Activated CD8-positive, alpha-beta memory T cell treated with anti-CD3 and anti-CD28 coated beads for 24 hours (primary cell): ENCODE data around the gene OTOGL.
"Not testable (repeated sequence)": the region's sequence is repeated elsewhere in the genome, so short reads cannot be mapped to it uniquely, and the experiment has no call there.

Source experiments
- DNase-seq: peaks from one replicate; pipeline ENCODE4 v3.0.0-alpha.2; 2020

The OTOGL gene

DNA sequence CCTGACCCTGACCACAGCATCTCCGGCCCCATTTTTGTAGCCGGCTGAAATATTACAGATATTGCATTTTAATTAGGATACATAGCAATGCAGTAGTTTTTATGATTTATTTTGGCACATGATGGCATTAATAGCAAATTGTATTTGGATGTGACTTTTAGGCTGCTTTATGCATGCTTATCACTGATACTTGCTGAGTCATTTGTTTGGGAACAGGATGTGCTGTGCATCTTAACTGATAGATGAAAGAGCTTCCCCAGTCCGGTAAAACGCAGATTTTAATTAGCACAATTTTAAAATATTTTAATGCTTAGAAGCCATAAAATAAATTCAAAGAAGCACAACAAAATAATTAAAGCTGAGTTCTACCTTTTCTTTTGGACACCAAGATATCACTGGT is 90.7 kb downstream of the OTOGL start:
- no peak for DNase-seq

DNA sequence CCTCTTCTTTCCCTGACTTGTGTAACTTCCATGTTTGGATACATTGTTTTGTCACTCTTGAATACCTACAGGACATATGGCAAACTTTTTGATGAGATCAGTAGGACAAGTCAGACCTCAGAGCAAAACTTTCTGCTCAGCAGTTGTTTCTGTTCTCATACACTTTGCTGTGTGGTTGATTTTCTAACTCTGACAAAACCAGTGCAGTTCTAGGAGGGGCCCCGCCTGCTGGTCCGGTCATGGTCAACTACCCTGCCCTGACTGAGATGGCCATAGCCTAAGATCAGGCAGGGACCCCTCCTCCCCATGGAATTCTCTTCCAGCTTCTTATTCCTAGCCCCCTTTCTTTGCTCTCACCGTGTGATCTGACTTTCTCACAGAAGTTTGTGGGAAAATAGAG is 92.8 kb downstream of the OTOGL start:
- no peak for DNase-seq

DNA sequence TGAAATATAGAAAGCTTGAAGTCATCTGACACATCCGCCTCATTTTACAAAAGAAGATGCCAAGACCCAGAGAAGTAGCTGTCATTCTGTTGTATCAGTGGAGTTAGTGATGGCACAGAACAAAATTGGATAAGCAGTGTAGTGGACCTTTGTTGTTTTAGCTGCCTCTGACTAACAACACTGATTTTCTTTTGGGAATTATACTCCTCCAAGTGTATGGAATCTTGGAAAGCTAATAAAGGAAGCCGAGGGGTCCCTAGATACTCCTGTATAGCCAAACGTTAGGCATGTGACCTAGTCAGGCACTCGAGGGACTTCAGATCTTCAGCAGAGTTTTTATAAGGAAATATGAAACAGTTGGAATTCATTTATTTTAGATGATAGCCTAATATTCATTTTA is 94.5 kb downstream of the OTOGL start:
- no peak for DNase-seq

DNA sequence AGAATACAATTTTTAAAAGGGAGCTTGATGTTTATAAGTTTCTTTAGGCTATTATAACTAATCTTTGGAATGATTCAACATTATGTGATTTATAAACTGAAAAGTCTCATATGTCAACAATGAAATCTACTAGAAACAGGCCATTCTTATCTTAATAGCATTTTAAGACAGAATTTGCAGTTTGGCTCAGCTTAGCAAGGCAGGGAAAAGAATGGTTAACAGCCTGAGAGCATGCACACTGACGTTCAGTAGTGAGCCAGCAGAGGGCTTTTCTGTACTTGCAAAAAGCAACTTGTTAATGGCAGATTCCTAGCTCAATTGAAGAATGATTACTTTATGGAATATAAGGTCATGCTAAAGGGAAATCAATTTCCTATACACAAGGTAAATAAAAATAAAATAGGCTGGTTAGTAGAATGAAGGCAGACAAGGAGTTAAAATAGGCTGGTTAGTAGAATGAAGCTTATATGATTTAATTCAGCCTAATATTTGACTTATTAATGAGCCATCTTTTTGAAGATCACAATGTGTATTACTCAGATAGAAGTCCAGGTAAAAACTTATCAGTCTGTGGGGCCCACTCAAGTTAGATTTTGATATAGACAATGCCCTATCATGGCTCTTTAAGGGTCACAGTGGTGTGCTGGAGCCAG is 95.9 kb downstream of the OTOGL start:
- no peak for DNase-seq

DNA sequence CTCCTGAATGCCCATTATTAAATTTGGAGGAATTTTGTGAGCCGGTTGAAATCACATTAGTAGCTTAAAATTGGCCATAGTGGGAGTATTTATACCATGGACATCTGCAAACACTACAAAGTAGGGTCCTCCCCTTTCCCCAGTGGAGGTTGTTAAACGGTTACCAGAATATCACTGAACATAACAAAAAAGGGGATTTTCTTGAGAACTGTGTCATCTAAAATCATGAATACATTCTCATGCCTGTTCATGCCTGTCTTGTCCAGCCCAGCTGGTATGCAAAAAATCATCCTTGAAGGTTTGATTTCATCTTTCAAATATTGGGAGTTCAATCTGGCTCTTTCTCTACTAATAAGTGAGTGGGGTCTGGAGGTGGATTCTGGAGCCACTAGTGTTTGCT is 96.4 kb downstream of the OTOGL start:
- no peak for DNase-seq

DNA sequence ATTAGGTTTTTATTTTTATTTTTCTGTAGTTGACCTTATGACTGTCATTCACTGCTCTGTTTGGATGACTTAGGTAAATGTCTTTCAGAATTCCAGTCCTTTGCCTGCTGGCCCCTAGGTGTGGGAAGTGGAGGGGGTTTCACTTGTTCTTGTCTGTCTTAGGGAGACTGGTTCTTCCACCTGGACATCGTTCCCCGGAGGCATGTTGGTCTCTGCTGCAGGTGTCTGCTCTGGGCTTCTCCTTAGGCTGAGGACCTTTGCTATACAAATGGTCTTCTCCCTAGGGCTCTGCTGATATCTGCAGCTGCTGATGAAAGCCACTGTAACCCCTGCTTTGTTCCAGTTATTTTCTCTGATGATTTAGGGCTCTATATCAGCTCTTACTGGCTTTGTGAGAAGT is 97.1 kb downstream of the OTOGL start:
- no peak for DNase-seq

DNA sequence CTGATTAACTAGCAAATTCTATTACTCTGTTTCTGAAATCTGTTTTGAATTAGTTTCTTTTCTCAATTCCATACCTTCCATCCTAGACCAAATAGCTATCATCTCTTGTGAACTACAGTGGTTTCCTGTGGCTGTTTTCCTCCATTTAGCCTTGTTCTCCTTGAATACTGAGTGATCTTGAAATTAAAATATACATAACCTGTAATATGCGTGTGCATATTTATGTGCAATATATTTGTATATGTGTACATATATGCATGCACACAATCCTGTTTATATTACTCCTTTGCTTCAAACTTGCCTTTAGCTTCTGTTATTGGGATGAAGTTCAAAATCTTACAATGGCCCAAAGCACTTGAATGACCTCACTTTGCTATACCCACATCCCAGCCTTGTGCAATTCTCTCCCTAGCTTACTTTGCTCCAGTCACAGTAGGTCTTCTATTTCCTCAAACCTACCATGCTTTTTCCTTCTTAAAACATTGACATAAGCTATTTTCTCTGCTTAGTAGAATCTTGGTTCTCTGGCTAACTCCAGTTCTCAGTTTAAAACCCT is 99.5 kb downstream of the OTOGL start:
- DNase-seq = no peak

DNA sequence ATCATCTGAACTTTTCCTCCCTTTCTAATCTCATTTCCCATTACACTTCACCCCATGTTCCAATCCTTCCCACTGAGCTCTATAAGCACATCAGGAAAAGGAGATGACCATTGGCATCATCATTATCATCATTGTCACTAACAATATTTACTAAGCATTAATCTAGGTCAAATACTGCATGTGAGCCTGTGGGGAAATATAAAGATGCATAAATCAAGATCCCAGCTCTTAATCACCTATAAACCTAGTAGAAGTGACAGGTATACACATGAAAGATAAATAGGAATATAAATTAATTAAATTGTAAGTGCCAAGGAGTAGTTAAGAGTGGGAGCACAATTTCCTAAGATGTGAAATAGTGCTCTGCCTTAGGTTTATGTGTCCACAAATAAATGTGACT is 100.6 kb downstream of the OTOGL start:
- no peak for DNase-seq

DNA sequence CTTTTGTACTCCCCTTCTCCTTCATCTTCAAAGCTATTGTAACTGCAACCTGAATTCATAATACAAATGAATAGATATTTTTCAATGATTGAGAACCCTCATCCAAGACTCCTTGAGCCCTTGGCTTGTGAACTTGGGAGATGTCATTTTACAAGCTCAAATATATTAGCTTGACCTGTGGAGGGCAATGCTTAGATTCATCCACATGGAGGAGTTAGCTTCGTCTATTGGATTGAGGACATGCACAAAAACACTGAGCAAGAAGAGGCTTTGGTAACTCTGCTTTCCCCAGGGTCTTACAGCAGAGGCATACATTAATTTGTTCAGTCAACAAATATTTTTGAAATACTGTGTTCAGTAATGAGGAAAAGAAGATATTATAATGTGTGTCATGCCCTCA is 101.1 kb downstream of the OTOGL start:
- DNase-seq = no peak

DNA sequence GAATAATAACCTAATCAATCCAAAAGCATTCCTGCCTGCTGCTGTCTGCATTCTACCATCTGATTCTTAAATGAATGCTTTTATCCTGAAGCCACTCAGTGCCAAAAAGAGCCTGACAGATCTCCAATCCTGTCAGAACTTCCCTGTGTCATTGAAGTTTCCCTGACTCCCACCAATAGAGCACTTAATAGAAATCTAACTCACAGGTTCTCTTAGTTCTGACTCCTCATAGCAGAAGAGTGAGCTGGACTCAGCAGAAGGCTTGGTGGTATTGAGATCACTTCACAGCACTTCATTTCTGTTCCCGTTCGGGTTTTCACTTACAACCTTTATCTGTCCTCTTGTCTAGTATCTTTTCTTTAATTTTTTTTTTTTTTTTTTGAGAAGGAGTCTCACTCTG is 102.6 kb downstream of the OTOGL start:
- DNase-seq = no peak

DNA sequence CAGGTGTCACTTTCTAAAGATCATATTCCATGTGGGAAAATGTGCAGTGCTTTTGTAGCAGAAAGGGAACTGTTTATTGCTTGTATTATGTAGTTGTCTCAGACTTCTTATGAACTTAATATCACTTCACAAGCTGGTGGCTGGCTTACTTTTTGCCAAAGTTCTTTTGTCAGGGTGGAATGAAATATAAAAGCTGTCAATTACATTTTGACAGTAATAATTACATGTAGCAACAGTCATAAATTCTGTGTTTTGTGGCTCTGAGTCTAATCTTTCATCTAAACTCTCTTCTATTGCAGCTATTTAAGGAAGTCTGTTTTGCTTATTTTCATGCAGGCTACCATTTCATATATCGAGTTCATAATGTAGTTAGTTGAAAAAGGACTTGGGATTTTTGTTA is 106.6 kb downstream of the OTOGL start:
- no peak for DNase-seq

DNA sequence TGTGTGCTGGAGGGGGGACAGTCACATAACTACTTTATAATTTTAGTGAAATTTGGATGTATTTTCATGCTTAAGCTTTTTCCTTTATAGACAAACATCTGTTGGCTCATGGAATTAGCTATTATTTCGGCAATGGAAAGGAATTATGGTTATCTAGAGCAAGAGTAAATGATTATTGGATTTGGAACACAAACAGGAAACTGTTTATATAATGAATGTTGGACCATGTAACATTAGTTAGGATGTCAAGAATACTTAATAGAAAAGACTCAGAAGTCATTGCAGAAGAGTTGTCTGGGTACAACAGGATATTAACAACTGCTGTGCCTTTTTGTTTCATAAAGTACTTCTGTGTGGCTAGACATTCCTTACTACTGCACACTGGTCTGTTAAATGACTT is 108.7 kb downstream of the OTOGL start:
- no peak for DNase-seq

DNA sequence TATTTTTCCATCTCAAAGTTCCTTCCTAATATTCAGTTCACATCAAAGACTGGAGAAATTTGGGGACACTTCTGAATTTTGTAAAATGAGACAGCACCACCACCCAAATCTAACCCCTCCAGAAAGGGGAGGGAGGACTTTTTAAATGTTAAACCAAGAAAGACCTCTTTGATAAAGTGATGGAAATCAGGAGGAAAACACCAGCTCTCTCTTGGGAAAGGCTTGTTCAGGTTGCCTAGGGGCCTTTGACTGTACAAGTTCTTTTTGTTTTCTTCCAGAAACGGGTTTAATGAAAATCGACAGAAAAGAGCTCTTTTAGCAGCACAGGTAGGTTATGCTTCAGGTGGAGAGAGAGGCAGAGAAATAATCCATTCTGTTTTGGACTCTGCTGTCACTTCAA is 112.3 kb downstream of the OTOGL start:
- no peak for DNase-seq

DNA sequence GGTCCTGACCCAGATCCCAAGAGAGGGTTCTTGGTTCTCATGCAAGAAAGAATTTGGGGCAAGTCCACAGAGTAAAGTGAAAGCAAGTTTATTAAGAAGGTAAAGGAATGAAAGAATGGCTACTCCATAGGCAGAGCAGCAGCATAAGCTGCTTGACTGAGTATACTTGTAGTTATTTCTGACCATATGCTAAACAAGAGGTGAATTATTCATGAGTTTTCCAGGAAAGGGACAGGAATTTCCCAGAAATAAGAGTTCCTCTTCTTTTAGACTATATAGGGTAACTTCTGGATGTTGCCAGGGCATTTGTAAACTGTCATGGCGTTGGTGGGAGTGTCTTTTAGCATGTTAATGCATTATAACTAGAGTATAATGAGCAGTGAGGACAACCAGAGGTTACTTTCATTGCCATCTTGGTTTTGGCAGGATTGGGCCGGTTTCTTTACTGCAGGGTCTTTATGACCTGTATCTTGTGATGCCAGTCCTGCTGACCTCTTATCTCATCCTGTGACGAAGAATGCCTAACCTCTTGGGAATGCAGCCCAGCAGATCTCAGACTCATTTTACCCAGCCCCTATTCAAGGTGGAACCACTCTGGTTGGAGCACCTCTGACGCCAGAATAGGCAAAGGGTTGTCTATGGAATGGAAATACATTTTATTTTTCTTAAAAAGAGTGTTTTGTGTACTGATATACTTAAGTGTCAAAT is 113.8 kb downstream of the OTOGL start:
- no peak for DNase-seq

DNA sequence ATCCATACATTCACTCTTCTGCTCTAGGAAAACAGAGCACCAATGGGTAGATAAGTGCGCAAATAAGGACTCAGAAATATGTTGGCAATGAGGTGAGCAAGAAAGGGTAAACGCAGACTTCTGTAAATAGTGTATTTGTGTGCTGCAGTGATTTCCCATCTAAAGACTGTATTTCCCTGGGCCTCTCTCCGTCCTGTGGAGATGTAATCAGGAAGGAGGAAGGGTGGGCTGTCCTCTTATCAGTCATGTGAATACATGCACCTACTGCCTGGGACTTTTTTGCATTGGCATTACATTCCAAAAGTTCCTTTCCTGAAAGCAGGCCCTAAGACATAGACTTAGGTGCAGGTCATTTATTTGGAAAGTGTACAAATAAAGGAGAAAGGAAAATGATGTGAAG is 114.5 kb downstream of the OTOGL start:
- no peak for DNase-seq

DNA sequence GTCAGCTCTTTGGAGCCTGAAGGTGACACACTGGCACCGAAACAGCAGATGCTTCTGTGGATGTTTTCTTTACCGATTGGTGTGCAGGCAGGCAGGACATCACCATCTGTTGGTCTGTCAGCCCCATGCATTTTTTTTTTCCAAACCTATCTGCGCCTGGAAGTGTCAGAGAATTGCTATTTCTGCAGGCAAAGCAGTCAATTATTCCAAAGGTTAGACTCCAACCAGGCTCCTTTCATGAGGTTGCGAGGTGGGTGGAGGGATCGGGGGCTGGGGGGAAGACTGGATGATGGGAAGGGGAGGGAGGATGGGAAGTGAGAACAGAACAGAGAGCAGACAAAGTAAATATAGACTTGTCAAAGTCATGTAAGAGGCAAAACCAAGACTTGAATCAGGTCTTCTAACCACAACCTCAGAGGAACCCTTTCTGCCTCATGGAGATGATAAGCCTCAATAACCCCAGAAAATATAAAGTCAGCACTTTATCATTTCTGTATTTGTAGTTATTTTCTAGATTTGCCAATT is 117.7 kb downstream of the OTOGL start:
- no peak for DNase-seq

DNA sequence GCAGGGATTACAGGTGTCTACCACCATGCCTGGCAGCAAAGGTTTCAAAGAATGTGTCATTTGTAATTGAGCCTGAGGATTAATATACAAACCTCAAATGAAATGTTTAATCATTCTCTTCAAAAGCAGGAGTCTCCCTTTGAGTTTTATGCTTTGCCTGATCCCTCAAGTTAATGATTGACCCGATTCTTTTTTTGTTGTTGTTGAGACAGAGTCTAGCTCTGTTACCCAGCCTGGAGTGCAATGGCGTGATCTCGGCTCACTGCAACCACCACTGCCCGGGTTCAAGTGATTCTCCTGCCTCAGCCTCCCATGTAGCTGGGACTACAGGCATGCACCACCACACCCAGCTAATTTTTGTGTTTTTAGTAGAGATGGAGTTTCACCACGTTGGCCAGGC is 119.6 kb downstream of the OTOGL start:
- DNase-seq = not testable (repeated sequence)

DNA sequence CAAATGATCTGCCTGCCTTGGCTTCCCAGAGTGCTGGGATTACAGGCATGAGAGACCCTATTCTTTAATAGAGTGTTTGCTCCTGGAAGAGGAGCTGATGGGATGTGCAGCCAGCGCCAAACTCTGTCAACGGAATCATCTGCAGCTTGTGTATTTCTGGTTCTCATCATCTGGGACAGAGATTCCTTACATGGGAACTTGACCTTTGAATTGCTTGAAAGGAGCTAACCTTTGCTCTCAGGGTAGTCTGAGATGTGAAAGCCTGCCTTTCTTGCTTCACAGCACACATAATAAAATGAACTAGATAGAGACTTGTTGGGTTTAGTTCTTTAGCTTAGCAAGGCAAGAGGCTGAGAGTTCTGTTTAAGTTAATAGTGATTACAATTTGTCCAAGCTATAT is 120.0 kb downstream of the OTOGL start:
- DNase-seq = no peak

DNA sequence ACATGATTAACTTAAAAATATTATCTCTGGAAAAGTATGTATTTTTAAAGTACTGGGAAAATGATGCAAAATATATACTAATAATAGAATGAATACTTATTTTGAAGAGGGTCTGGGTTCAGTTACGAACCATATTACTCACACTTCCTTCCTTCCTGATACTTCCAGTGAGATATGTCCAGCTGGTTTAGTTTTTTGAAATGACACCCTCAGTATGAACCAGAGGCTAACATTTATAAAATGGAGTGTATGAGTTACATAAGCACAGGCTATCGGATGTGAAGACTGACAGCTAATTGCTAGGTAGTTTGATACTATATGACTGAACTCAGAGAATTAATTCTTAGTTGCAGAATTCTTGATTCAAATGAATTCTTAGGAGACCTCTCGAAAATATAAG is 122.9 kb downstream of the OTOGL start:
- DNase-seq = no peak

DNA sequence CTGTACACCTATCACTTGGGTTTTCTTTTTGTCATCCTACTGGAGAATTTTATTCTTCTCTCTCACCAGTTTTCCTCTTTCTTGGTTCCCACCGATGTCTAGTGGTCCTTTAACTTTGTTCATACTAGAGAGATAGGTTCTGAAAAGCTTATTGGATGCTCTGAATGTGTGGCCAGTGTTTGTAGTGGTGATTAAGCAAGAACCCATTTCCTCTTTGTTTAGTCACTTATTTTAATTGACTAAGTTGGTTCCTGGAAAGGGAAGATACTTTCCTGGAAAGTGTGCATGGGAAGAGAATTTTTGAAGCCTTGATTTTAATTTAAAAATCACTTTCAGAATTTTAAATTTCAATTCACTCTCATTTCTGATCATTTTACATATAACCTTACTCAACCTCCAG is 127.2 kb downstream of the OTOGL start:
- no peak for DNase-seq

DNA sequence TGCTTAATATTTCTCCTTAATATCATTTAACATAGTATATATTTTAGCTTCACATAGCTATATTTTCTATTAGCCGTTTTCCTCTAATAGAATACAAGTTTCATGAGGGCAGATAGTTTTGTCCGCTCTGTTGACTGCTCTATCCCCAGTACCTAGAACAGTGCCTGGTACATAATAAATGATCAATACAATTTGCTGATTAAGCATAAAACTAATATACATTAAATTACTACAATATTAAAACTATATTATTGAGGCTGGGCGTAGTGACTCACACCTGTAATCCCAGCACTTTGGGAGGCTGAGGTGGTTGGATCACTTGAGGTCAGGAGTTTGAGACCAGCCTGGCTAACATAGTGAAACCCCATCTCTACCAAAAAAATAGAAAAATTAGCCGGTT is 128.6 kb downstream of the OTOGL start:
- not testable (repeated sequence) for DNase-seq

DNA sequence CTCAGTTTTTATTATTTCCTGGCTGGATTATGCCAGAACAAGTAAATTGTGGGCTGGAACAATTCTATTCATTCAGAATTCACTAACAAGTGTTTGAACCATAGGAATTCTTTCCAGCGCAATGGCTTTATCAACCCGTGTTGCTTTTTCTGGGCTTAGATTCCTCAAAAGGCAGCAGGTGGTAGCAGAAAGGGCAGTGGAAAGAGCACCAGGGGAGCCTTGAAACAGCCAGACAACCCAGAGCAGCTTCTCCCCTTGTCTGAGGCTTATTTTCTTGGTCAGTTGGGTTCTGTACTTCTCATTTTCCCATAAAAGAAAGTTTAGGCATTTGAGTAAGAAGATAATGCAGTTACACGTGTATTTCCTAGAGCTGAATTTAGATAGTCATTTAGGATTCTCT is 130.7 kb downstream of the OTOGL start:
- no peak for DNase-seq

DNA sequence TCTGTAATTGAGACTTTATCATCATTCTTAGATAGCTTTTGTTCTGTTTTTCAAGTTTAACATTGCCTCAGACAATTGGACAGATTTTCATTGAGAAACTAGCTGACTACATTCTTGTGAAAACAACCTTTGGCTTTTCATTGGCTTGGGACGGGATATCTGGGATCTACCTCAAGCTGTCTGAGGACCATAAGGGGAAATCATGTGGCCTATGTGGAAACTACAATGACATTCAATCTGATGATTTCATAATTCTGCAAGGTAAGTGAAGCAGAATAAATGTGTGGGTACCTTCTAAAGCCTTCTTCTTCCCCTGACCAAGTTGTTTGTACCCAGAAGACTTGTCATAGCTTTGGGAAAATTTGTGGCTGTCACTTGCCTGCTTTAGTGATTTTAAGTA is 133.5 kb downstream of the OTOGL start:
- DNase-seq = no peak

DNA sequence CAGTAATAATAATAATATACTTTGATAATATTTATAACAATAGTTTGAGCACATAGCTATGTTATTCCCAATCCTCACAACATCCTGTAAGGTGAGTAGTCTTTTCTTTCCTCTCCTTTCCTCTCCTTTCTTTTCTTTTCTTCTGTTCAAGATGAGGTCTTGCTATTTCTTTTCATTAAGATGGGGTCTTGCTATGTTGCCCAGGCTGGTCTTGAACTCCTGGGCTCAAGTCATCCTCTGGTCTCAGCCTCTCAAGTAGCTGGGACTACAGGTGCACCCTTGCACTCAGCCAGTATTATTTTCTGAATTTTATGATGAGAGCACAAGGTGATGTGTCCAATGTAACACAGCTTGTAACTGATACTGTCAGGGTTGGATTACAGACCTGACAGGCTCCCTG is 134.6 kb downstream of the OTOGL start:
- DNase-seq = no peak

DNA sequence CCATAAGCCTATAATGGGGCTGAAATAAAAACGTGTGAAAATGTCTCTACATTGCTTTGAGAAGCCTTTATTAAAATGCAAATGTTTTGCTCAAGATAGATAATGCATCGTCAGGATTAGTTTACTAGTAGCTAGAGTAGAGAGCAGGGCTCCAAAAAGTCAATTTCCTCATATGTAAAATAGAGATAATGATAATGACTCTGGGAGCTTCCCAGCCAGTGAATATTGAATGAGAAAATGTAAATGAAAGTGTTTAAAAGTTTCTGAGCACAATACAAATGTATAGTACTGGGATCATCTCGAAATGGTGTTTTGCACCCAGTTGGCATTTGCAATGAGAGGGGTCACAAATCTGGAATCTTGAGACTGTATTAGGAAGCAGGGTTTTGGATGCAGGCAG is 135.3 kb downstream of the OTOGL start:
- DNase-seq = no peak
